B cell (primary cell): Measurements from ENCODE around the gene RABGAP1L. TPM values are rescaled to one million over a fixed set of nuclear protein-coding genes. Genes with fewer than 3 reads are reported as not detected.

Experiments used
- ATAC-seq: fragments of 200-7000 bp; cut with Tn5 transposase; one replicate; pipeline ENCODE4 v1.10.0; 2021; ENCODE audit warnings: low read depth, mild to moderate bottlenecking, moderate number of reproducible peaks, moderate library complexity
- CTCF ChIA-PET: fragments of 350-600 bp; sonication (Branson Sonifier 250); formaldehyde crosslinking; loops from one replicate; lab custom pipeline; 2021; ENCODE audit warnings: antibody characterized with exemption, inconsistent platforms; lab: Charles Lee
- POLR2A ChIA-PET: fragments of 350-600 bp; sonication (Branson Sonifier 250); formaldehyde crosslinking; loops from one replicate; lab custom pipeline; 2021; ENCODE audit warnings: antibody characterized with exemption; lab: Charles Lee
- DNase-seq: peaks from one replicate; pipeline ENCODE4 v3.0.0; 2013
- H2AFZ ChIP-seq: 2 replicates; pipeline ENCODE4 v1.6.1; 2012; ENCODE audit warnings: mild to moderate bottlenecking, low read depth, low read length; ENCODE audit not compliant: insufficient read depth, poor library complexity, severe bottlenecking
- H3K27ac ChIP-seq, 2 donors: 1 replicate in 1 of 2; 2 replicates in 1 of 2; pipeline ENCODE4 v1.5.1; 2012 to 2013; ENCODE audit warnings: low read length in 2 of 2, mild to moderate bottlenecking in 2 of 2, moderate library complexity in 1 of 2
- H3K27me3 ChIP-seq, 4 experiments: fragments of 200-600 bp in 1 of 4; sonication (generic) in 1 of 4; replicated peaks in 1 of 4; 1 replicate in 2 of 4; 2 replicates in 2 of 4; pipeline versions ENCODE4 v1.6.1 to v1.7.0; 2013 to 2016; ENCODE audit warnings: low read length in 3 of 4, mild to moderate bottlenecking in 2 of 4, mixed read lengths in 1 of 4, moderate library complexity in 1 of 4; ENCODE audit not compliant: insufficient read depth in 4 of 4, control insufficient read depth in 3 of 4; ENCODE audit errors: control extremely low read depth in 1 of 4
- H3K36me3 ChIP-seq, 2 experiments: replicated peaks in 1 of 2; 1 replicate in 1 of 2; 2 replicates in 1 of 2; pipeline versions ENCODE4 v1.6.1 to v1.7.1; 2013; ENCODE audit warnings: low read length in 1 of 2; ENCODE audit not compliant: insufficient read depth in 2 of 2, control insufficient read depth in 1 of 2; ENCODE audit errors: control extremely low read depth in 1 of 2, extremely low read depth in 1 of 2
- H3K4me1 ChIP-seq, 2 donors: fragments of 200-600 bp in 1 of 2; sonication (generic) in 1 of 2; 1 replicate in 1 of 2; 2 replicates in 1 of 2; pipeline versions ENCODE4 v1.5.1 to v1.6.1; 2013 to 2017; ENCODE audit warnings: low read length in 2 of 2; ENCODE audit not compliant: control insufficient read depth in 2 of 2, insufficient read depth in 2 of 2
- H3K4me2 ChIP-seq: replicated peaks from 2 replicates; pipeline ENCODE3; 2012; ENCODE audit warnings: mild to moderate bottlenecking, low read depth, low read length; ENCODE audit not compliant: poor library complexity, severe bottlenecking
- H3K4me3 ChIP-seq, 5 experiments: fragments of 200-600 bp in 1 of 5; sonication (generic) in 1 of 5; 1 replicate in 3 of 5; 2 replicates in 2 of 5; pipeline versions ENCODE4 v1.5.1 to v1.7.0; 2011 to 2016; ENCODE audit warnings: low read length in 4 of 5, mild to moderate bottlenecking in 4 of 5, low read depth in 2 of 5, control low read depth in 1 of 5, moderate library complexity in 1 of 5; ENCODE audit not compliant: insufficient read depth in 1 of 5; ENCODE audit errors: control extremely low read depth in 1 of 5, extremely low read depth in 1 of 5
- H3K79me2 ChIP-seq: fragments of 200-600 bp; sonication (generic); one replicate; pipeline ENCODE4 v1.6.0; 2016; ENCODE audit warnings: low read length; ENCODE audit not compliant: control insufficient read depth, insufficient read depth
- H3K9ac ChIP-seq: fragments of 200-600 bp; sonication (generic); 2 replicates; pipeline ENCODE4 v1.6.1; 2017; ENCODE audit warnings: mild to moderate bottlenecking, low read length, moderate library complexity
- H3K9me3 ChIP-seq, 3 donors: one replicate each; pipeline versions ENCODE4 v1.6.1 to v1.7.1; 2013; ENCODE audit warnings: low read length in 2 of 3; ENCODE audit not compliant: control insufficient read depth in 2 of 3, insufficient read depth in 1 of 3; ENCODE audit errors: control extremely low read depth in 1 of 3
- H4K20me1 ChIP-seq: 2 replicates; pipeline ENCODE4 v1.6.0; 2012; ENCODE audit warnings: mild to moderate bottlenecking, low read length; ENCODE audit not compliant: insufficient read depth, control insufficient read depth, poor library complexity, severe bottlenecking
- H3K27ac Mint-ChIP-seq: one replicate; pipeline ENCODE4 v1.8.0; 2021; ENCODE audit warnings: mixed read lengths
- H3K27me3 Mint-ChIP-seq: one replicate; pipeline ENCODE4 v1.8.0; 2021; ENCODE audit warnings: mixed read lengths
- H3K4me1 Mint-ChIP-seq: one replicate; pipeline ENCODE4 v1.8.0; 2021; ENCODE audit warnings: mixed read lengths
- H3K4me3 Mint-ChIP-seq: one replicate; pipeline ENCODE4 v1.8.0; 2021; ENCODE audit warnings: mixed read lengths
- H3K9me3 Mint-ChIP-seq: one replicate; pipeline ENCODE4 v1.8.0; 2022; ENCODE audit warnings: mixed read lengths; ENCODE audit not compliant: insufficient read depth
- CTCF ChIP-seq: fragments of 200-600 bp; IDR thresholded peaks from one replicate; pipeline ENCODE4 v1.8.0; 2022; ENCODE audit warnings: antibody characterized with exemption, mild to moderate bottlenecking
- EZH2 ChIP-seq: IDR thresholded peaks from 2 replicates; pipeline ENCODE4 v1.6.1; 2012; ENCODE audit warnings: borderline replicate concordance, low read depth, mild to moderate bottlenecking, moderate library complexity, low read length; ENCODE audit not compliant: insufficient read depth, poor library complexity, severe bottlenecking
- WGBS: methylation state at CpG from one replicate; pipeline ENCODE4 v1.1.5; 2013; ENCODE audit warnings: missing lambda C conversion rate; ENCODE audit not compliant: insufficient coverage; 5-methylcytosine and 5-hydroxymethylcytosine counted together
- intact Hi-C: fragments of 100-400 bp; cut with micrococcal nuclease; formaldehyde crosslinking; loops from one replicate; pipeline ENCODE4 v1.10.0; 2022
- polyA plus RNA-seq: library from polyadenylated mRNA; depleted of rRNA; stranded (reverse); fragments of >200 nt; gene quantifications from 2 replicates; pipeline ENCODE4 v1.2.3, GENCODE V29; 2012
- total RNA-seq, 2 donors: library from RNA; stranded (reverse); fragments of 120-200 nt in 1 of 2; gene quantifications; 1 replicate in 1 of 2; 2 replicates in 1 of 2; pipeline versions ENCODE4 v1.2.3 to v1.2.4, GENCODE V29; 2013 to 2022

Gene RABGAP1L
- total and polyA plus RNA-seq, 2 donors (not counting 1 experiment from before 2014, with no cell fraction given) = 34.9 to 159 TPM

DNA sequence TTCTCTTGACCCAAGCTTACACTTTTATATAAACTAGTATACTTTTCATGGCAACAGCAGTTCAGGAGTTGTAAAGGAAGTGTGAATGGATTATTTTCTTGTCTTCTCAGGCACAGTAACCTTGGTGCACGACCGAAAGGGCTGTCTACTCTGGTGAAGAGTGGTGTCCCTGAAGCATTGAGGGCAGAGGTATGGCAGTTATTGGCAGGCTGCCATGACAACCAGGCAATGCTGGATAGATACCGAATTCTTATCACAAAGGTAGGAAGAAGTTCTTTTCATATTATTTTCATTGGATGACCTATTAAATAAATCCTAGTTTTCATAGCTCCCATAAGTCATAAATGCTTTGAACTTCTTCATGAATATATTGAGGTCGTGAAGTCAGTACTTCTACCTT lies 234.6 kb downstream of the RABGAP1L start:
- DNase-seq (no peak), ATAC-seq (no peak)
- ChIA-PET POLR2A (no interaction called here), CTCF (no interaction called here)
- Histone ChIP-seq H3K79me2 (no peaks in the 10 kb centered on the region), H3K36me3 (peaks cover 6 to 35% of the 10 kb centered on the region in 2 experiments), H3K27me3 (no peaks in the 10 kb centered on the region), H3K4me2 (no peak overlapping the region), H2AFZ (no peak overlapping the region), H3K9me3 (peaks cover 0 to 2% (median 0%) of the 10 kb centered on the region in 3 donors), H4K20me1 (no peaks in the 10 kb centered on the region), H3K4me1 (no peaks in the 10 kb centered on the region), H3K27ac (no peak overlapping the region), H3K9ac (no peak overlapping the region), H3K4me3 (no peak overlapping the region)
- intact Hi-C loops = no loop called here
- no peaks in the 10 kb centered on the region for H3K4me1 Mint-ChIP-seq
- H3K27me3 Mint-ChIP-seq = no peaks in the 10 kb centered on the region
- no peak overlapping the region for H3K4me3 Mint-ChIP-seq
- peaks cover 2% of the 10 kb centered on the region for H3K9me3 Mint-ChIP-seq
- WGBS = 92% methylated on average over 2 of the region's 4 CpGs
- H3K27ac Mint-ChIP-seq = no peak overlapping the region
- TF ChIP-seq EZH2 (no peak), CTCF (no peak)

GRCh38 chr1:174397261-174397660 lies 237.9 kb downstream of the RABGAP1L start:
- CTCF ChIA-PET = interaction anchor here (0.6 kb wide), 1 partner anchor 103 kb away, joined by 3 read pairs; no protein-coding TSS in a partner anchor
- no peak for ATAC-seq
- peaks cover 3% of the 10 kb centered on the region for H3K4me1 Mint-ChIP-seq

More at GRCh38 chr1:174397261-174397660, 237.9 kb downstream of the RABGAP1L start:
- Mint-ChIP-seq H3K9me3 (peaks cover 2% of the 10 kb centered on the region), H3K27ac (no peak overlapping the region), H3K4me3 (no peak overlapping the region), H3K27me3 (no peaks in the 10 kb centered on the region)
- Histone ChIP-seq H3K27ac (no peak overlapping the region), H3K9me3 (peaks cover 0 to 2% (median 0%) of the 10 kb centered on the region in 3 donors), H4K20me1 (no peaks in the 10 kb centered on the region), H3K36me3 (peaks cover 9 to 38% of the 10 kb centered on the region in 2 experiments), H3K27me3 (no peaks in the 10 kb centered on the region), H2AFZ (no peak overlapping the region), H3K4me1 (no peaks in the 10 kb centered on the region), H3K79me2 (no peaks in the 10 kb centered on the region), H3K9ac (no peak overlapping the region), H3K4me2 (no peak overlapping the region), H3K4me3 (no peak overlapping the region)
- intact Hi-C loops = no loop called here
- POLR2A ChIA-PET = no interaction called here
- WGBS = no CpG with 5 or more reads among the region's 1 CpG
- TF ChIP-seq CTCF = no peak
- TF ChIP-seq EZH2 = no peak
- no peak for DNase-seq
